ENCODE results near the gene ZFR2.

DNA sequence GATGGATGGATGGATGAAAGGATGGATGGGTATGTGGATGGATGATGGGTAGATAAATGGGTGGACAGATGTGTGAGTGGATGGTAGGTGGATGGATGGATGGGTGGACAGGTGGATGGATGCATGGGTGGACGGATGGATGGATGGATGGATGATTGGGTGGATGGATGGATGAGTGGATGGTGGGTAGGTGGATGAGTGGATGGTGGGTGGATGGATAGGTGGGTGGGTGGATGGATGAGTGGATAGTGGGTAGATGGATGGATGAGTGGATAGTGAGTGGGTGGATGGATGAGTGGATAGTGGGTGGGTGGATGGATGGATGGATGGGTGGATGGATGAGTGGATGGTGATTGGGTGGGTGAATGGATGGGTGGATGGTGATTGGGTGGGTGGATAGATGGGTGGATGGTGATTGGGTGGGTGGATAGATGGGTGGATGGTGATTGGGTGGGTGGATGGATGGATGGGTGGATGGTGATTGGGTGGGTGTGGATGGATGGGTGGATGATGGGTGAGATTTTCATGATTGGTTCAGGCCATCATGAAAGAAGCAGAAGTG, 92.3 kb downstream of the ZFR2 start:
- TF ChIP-seq, protein P1, sequence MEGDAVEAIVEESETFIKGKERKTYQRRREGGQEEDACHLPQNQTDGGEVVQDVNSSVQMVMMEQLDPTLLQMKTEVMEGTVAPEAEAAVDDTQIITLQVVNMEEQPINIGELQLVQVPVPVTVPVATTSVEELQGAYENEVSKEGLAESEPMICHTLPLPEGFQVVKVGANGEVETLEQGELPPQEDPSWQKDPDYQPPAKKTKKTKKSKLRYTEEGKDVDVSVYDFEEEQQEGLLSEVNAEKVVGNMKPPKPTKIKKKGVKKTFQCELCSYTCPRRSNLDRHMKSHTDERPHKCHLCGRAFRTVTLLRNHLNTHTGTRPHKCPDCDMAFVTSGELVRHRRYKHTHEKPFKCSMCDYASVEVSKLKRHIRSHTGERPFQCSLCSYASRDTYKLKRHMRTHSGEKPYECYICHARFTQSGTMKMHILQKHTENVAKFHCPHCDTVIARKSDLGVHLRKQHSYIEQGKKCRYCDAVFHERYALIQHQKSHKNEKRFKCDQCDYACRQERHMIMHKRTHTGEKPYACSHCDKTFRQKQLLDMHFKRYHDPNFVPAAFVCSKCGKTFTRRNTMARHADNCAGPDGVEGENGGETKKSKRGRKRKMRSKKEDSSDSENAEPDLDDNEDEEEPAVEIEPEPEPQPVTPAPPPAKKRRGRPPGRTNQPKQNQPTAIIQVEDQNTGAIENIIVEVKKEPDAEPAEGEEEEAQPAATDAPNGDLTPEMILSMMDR (IDR thresholded peaks at IDR 0.05; ENCODE audit: low read depth, low read length): no peak
- TF ChIP-seq, protein P2, sequence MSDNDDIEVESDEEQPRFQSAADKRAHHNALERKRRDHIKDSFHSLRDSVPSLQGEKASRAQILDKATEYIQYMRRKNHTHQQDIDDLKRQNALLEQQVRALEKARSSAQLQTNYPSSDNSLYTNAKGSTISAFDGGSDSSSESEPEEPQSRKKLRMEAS (IDR thresholded peaks at IDR 0.05; ENCODE audit: low read depth, low read length): no peak
- TF ChIP-seq POLR2A (IDR thresholded peaks at IDR 0.05; ENCODE audit: extremely low read depth, insufficient read length): no peak

All from NB4 (cell line).